ENCODE data around the gene RNF138. TPM values are rescaled to one million over a fixed set of nuclear protein-coding genes. Genes with fewer than 3 reads are reported as not detected.

The RNF138 gene
- total RNA-seq, 1 experiment from 2014 or later, result 73.5 TPM

DNA sequence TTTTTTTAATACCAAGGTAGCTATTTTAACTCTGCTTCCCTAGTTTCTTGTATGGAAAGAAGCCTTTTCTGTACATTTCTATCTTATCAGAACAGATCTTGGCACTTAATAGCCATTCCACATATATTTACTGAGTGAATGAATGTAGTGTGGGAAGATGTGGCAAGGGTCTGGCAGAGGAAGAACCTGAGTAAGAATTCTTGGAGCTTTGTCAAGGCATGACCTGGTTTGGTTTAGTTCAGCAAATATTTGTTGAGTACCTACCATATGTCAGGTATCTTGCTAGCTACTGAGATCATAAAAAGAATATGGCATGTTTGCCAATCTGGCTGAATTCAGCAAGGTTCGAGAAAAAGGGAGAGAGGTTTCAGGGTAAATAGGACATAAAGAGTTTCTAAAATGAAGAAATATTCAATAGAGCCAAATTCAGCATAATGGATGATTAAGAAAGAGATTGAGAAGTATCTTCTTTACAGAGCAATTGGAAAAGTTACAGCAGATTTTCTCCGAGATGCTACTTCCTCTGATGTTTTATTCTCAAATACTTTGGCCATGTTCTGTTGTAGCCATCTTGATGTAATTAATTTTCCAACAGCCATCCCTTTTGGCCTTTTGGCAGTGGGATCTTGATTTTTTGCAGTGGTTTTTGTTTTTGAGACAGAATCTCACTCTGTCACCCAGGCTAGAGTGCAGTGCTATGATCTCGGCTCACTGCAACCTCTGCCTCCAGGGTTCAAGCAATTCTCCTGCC lies 76.5 kb downstream of the RNF138 start:
- no peak overlapping the region for H3K23ac ChIP-seq (ENCODE audit: insufficient read length, low read depth, low read length)
- H3K14ac ChIP-seq (ENCODE audit: insufficient read depth, low read length), result no peak overlapping the region
- no peak overlapping the region for H3K18ac ChIP-seq (ENCODE audit: insufficient read length, low read depth, low read length)
- Mint-ChIP-seq H3K27me3 (ENCODE audit: low read depth) (no peaks in the 10 kb centered on the region; the same call in 1 of the 2 replicates), H3K4me1 (peaks cover 3% of the 10 kb centered on the region in 2 experiments; a peak in 3 of 4 replicates), H3K9me3 (no peaks in the 10 kb centered on the region; a peak in 1 of 5 replicates), H3K27ac (no peak overlapping the region), H3K4me3 (no peak overlapping the region), H3K36me3 (ENCODE audit: insufficient read depth in 1 of 3, low read depth in 3 of 3) (peaks cover 0 to 2% (median 0%) of the 10 kb centered on the region in 3 experiments; a peak in 2 of 7 replicates)
- no peak overlapping the region for H3K9ac ChIP-seq (ENCODE audit: extremely low read depth, insufficient read length, low read length)
- DNase-seq, result no peak
- H2AFZ ChIP-seq (ENCODE audit: low read length), result no peak overlapping the region
- H3K27ac ChIP-seq (ENCODE audit: insufficient read length, low read depth, low read length), result no peak overlapping the region
- no peak overlapping the region for H4K91ac ChIP-seq (ENCODE audit: insufficient read length, low read depth, low read length)
- no peak overlapping the region for H2BK20ac ChIP-seq (ENCODE audit: low read depth, low read length, poor library complexity, severe bottlenecking)
- H2BK5ac ChIP-seq (ENCODE audit: insufficient read length, low read length), result no peak overlapping the region
- H2BK120ac ChIP-seq (ENCODE audit: low read depth, low read length, poor library complexity, severe bottlenecking), result no peak overlapping the region
- no CpG with 5 or more reads among the region's 3 CpGs for WGBS (ENCODE audit: extremely low coverage, insufficient read length, low lambda C conversion rate)
- no peak overlapping the region for H3K4me2 ChIP-seq (ENCODE audit: insufficient read depth, insufficient read length, low read length)
- H4K8ac ChIP-seq (replicated peaks; ENCODE audit: insufficient read length, low read depth, low read length), result no peak overlapping the region
- no peak overlapping the region for H2BK12ac ChIP-seq (ENCODE audit: insufficient read length, low read depth, low read length)
- no peak overlapping the region for H4K5ac ChIP-seq (ENCODE audit: insufficient read length, low read depth, low read length)
- no peak overlapping the region for H2AK5ac ChIP-seq (ENCODE audit: insufficient read length, low read length)
- H3K4ac ChIP-seq (ENCODE audit: low read depth, low read length), result no peak overlapping the region
- no peaks in the 10 kb centered on the region for H3K79me1 ChIP-seq (ENCODE audit: insufficient read depth, low read depth, low read length, poor library complexity, severe bottlenecking)
- no peaks in the 10 kb centered on the region for H3K9me3 ChIP-seq (ENCODE audit: control insufficient read depth, low read depth, low read length)
- H4K20me1 ChIP-seq (ENCODE audit: control insufficient read depth, insufficient read depth, insufficient read length), result no peaks in the 10 kb centered on the region
- H3K23me2 ChIP-seq (ENCODE audit: insufficient read length, low read depth, low read length, poor library complexity, severe bottlenecking), result no peaks in the 10 kb centered on the region
- no peaks in the 10 kb centered on the region for H3K27me3 ChIP-seq (ENCODE audit: insufficient read depth, low read length)
- no peak overlapping the region for H3K56ac ChIP-seq (ENCODE audit: insufficient read length, low read depth, low read length)
- no peak overlapping the region for H3T11ph ChIP-seq (ENCODE audit: low read length)
- H3K79me2 ChIP-seq (ENCODE audit: insufficient read depth, low read length), result no peaks in the 10 kb centered on the region
- TF ChIP-seq, protein P1, sequence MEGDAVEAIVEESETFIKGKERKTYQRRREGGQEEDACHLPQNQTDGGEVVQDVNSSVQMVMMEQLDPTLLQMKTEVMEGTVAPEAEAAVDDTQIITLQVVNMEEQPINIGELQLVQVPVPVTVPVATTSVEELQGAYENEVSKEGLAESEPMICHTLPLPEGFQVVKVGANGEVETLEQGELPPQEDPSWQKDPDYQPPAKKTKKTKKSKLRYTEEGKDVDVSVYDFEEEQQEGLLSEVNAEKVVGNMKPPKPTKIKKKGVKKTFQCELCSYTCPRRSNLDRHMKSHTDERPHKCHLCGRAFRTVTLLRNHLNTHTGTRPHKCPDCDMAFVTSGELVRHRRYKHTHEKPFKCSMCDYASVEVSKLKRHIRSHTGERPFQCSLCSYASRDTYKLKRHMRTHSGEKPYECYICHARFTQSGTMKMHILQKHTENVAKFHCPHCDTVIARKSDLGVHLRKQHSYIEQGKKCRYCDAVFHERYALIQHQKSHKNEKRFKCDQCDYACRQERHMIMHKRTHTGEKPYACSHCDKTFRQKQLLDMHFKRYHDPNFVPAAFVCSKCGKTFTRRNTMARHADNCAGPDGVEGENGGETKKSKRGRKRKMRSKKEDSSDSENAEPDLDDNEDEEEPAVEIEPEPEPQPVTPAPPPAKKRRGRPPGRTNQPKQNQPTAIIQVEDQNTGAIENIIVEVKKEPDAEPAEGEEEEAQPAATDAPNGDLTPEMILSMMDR (conservative IDR thresholded peaks at IDR 0.05), result no peak
- H2BK15ac ChIP-seq (ENCODE audit: low read depth, low read length), result no peak overlapping the region
- H3K4me1 ChIP-seq (ENCODE audit: insufficient read depth, low read length), result no peaks in the 10 kb centered on the region
